ENCODE measurements around the gene PRRC2A.

The PRRC2A gene

DNA sequence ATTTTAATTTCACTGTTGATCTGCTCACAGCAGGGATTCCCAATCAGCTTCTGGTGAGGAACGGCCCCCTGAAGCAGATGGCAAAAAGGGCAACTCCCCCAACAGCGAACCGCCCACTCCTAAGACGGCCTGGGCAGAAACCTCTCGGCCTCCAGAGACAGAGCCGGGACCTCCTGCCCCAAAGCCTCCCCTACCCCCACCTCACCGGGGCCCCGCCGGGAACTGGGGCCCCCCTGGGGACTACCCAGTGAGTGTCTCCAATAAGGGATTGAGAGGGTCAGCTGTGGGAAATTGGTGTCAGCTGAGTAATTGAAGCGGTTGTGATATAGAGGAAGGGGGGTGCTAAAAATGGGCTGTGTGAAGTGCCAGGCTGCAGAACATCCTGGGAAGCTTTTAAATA lies 6.4 kb downstream of the PRRC2A start:
- DNase-seq (ENCODE audit: low read depth in 2 of 2): no peak
- H3K4me3 ChIP-seq (replicated peaks in 1 of 2; ENCODE audit: low read depth in 2 of 2, low read length in 2 of 2): no peak overlapping the region
- TF ChIP-seq, protein P1, sequence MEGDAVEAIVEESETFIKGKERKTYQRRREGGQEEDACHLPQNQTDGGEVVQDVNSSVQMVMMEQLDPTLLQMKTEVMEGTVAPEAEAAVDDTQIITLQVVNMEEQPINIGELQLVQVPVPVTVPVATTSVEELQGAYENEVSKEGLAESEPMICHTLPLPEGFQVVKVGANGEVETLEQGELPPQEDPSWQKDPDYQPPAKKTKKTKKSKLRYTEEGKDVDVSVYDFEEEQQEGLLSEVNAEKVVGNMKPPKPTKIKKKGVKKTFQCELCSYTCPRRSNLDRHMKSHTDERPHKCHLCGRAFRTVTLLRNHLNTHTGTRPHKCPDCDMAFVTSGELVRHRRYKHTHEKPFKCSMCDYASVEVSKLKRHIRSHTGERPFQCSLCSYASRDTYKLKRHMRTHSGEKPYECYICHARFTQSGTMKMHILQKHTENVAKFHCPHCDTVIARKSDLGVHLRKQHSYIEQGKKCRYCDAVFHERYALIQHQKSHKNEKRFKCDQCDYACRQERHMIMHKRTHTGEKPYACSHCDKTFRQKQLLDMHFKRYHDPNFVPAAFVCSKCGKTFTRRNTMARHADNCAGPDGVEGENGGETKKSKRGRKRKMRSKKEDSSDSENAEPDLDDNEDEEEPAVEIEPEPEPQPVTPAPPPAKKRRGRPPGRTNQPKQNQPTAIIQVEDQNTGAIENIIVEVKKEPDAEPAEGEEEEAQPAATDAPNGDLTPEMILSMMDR (IDR thresholded peaks at IDR 0.05; ENCODE audit: low read depth, low read length): no peak

GRCh38 chr6:31627690-31628287 lies 7.3 kb downstream of the PRRC2A start:
- no peak overlapping the region for H3K4me3 ChIP-seq (replicated peaks in 1 of 2; ENCODE audit: low read depth in 2 of 2, low read length in 2 of 2)
- no peak for DNase-seq (ENCODE audit: low read depth in 2 of 2)
- TF ChIP-seq, protein P1 (IDR thresholded peaks at IDR 0.05; ENCODE audit: low read depth, low read length): no peak

DNA sequence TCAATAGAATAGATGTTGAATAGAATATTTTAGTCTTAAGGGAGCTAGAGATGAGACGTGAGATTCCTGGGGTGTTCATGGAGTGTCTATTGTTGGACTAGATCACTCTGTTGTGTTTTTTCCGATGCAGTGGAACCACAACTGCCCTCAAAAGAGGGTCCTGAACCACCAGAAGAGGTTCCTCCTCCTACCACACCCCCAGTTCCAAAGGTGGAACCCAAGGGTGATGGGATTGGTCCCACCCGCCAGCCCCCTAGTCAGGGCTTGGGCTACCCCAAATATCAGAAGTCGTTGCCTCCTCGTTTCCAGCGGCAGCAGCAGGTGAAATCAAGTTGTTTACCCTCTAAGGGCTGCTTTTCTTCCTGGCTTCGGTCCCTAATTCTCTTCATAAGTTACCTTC lies 8.5 kb downstream of the PRRC2A start:
- TF ChIP-seq, protein P1 (IDR thresholded peaks at IDR 0.05; ENCODE audit: low read depth, low read length): no peak
- no peak overlapping the region for H3K4me3 ChIP-seq (replicated peaks in 1 of 2; ENCODE audit: low read depth in 2 of 2, low read length in 2 of 2)
- no peak for DNase-seq (ENCODE audit: low read depth in 2 of 2)

DNA sequence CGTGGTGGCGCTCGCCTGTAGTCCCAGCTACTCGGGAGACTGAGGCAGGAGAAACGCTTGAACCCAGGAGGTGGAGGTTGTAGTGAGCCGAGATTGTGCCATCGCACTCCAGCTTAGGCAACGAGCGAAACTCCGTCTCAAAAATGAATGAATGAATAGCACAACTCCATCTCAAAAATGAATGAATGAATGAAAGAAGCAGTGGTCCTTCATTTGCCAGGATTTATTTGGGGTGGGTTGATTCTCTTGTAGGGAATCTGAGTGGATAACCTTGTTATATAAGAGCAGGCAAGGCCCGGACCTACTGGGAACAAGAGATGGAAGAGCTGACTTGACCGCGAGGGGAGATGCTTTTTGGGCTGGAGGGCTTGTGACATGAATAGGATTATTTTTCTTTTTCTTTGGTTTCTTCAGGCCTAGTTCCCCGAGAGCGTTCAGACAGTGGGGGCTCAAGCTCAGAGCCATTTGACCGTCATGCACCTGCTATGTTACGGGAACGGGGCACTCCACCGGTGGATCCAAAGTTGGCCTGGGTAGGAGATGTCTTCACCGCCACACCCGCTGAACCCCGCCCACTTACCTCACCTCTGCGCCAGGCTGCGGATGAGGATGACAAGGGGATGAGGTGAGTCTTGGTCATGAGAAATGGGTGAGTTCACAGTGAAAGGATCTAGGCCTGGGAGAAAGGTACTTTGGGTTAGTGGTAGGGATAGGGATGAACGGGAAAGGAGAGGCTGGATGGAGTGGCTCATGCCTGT lies 9.8 kb downstream of the PRRC2A start:
- TF ChIP-seq, protein P1 (IDR thresholded peaks at IDR 0.05; ENCODE audit: low read depth, low read length): no peak
- H3K4me3 ChIP-seq (replicated peaks in 1 of 2; ENCODE audit: low read depth in 2 of 2, low read length in 2 of 2): no peak overlapping the region
- no peak for DNase-seq (ENCODE audit: low read depth in 2 of 2)

DNA sequence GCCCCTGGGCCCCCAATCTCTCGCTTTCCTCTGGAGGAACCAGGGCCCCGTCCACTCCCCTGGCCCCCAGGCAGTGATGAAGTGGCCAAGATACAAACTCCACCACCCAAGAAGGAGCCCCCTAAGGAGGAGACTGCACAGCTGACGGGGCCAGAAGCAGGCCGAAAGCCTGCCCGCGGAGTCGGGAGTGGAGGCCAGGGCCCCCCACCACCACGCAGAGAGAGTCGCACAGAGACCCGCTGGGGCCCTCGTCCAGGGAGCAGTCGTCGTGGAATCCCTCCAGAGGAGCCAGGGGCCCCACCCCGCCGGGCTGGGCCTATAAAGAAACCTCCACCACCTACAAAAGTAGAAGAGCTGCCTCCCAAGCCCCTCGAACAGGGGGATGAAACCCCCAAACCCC lies 10.7 kb downstream of the PRRC2A start:
- TF ChIP-seq, protein P1 (IDR thresholded peaks at IDR 0.05; ENCODE audit: low read depth, low read length): no peak
- DNase-seq (ENCODE audit: low read depth in 2 of 2): no peak
- no peak overlapping the region for H3K4me3 ChIP-seq (replicated peaks in 1 of 2; ENCODE audit: low read depth in 2 of 2, low read length in 2 of 2)

- DNase-seq (ENCODE audit: low read depth in 2 of 2): no peak
- TF ChIP-seq, protein P1 (IDR thresholded peaks at IDR 0.05; ENCODE audit: low read depth, low read length): no peak
- no peak overlapping the region for H3K4me3 ChIP-seq (replicated peaks in 1 of 2; ENCODE audit: low read depth in 2 of 2, low read length in 2 of 2)
Observed at GRCh38 chr6:31631681-31632278, 11.3 kb downstream of the PRRC2A start.

Data from cardiac fibroblast (primary cell).